Brain microvascular endothelial cell (primary cell): Measurements from ENCODE around the gene NOTCH2.
A peak's percentile ranks its signal among the peaks of the same experiment; 100 is the strongest.
"Not testable (repeated sequence)": the region's sequence is repeated elsewhere in the genome, so short reads cannot be mapped to it uniquely, and the experiment has no call there.

ENCODE experiments used
- DNase-seq: peaks from one replicate; pipeline ENCODE4 v3.0.0-alpha.2; 2020
- H3K27ac ChIP-seq: fragments of 250-450 bp; sonication (Bioruptor Pico); 2 replicates; pipeline ENCODE4 v1.5.1; 2020; ENCODE audit warnings: mild to moderate bottlenecking, moderate library complexity
- H3K27me3 ChIP-seq: fragments of 250-450 bp; sonication (Bioruptor Pico); replicated peaks from 2 replicates; pipeline ENCODE4 v1.5.1; 2020; ENCODE audit warnings: mild to moderate bottlenecking
- H3K36me3 ChIP-seq: fragments of 250-450 bp; sonication (Bioruptor Pico); replicated peaks from 2 replicates; pipeline ENCODE4 v1.5.1; 2020; ENCODE audit warnings: mild to moderate bottlenecking
- H3K4me3 ChIP-seq: 2 replicates; pipeline ENCODE4 v1.5.1; 2011; ENCODE audit warnings: low read depth, mild to moderate bottlenecking, control low read depth, low read length, moderate library complexity
- in situ Hi-C: cut with HindIII; loops from 2 replicates; pipeline ENCODE4 v1.10.0; 2017; ENCODE audit warnings: low sequenced_read_pairs, low pct_ligation_motif_present

NOTCH2 gene

GRCh38 chr1:120096981-120097545 lies 27.6 kb upstream of the NOTCH2 start:
- H3K4me3 ChIP-seq, H3K27ac ChIP-seq, H3K36me3 ChIP-seq, in situ Hi-C loops, H3K27me3 ChIP-seq, DNase-seq: not testable (repeated sequence)

- in situ Hi-C loops: not testable (repeated sequence)
These were observed 24.2 kb upstream of the NOTCH2 start for GRCh38 chr1:120093548-120094181.

GRCh38 chr1:120092232-120093218 lies 23.1 kb upstream of the NOTCH2 start:
- H3K36me3 ChIP-seq, H3K27me3 ChIP-seq, H3K4me3 ChIP-seq, H3K27ac ChIP-seq, in situ Hi-C loops, DNase-seq: not testable (repeated sequence)

More at GRCh38 chr1:120093548-120094181, 24.2 kb upstream of the NOTCH2 start:
- H3K27me3 ChIP-seq, DNase-seq, H3K36me3 ChIP-seq, H3K4me3 ChIP-seq, H3K27ac ChIP-seq: not testable (repeated sequence)

- H3K27ac ChIP-seq: peak overlapping the region; percentile 77
- H3K36me3 ChIP-seq, H3K27me3 ChIP-seq, H3K4me3 ChIP-seq, in situ Hi-C loops: not testable (repeated sequence)
- peak; percentile 81 for DNase-seq
These were observed 21.4 kb upstream of the NOTCH2 start for GRCh38 chr1:120090830-120091229.

GRCh38 chr1:120087959-120088358 lies 18.5 kb upstream of the NOTCH2 start:
- H3K36me3 ChIP-seq, H3K4me3 ChIP-seq, H3K27ac ChIP-seq, in situ Hi-C loops, H3K27me3 ChIP-seq: not testable (repeated sequence)
- peak; percentile 75 for DNase-seq

- H3K36me3 ChIP-seq, H3K27ac ChIP-seq, DNase-seq, H3K4me3 ChIP-seq, H3K27me3 ChIP-seq, in situ Hi-C loops: not testable (repeated sequence)
These were observed 405 bp upstream of the NOTCH2 start for GRCh38 chr1:120069920-120070214.

- Histone ChIP-seq H3K4me3 (peak overlapping the region; percentile 56), H3K27ac (peak overlapping the region; percentile 90)
- H3K36me3 ChIP-seq, in situ Hi-C loops, H3K27me3 ChIP-seq, DNase-seq: not testable (repeated sequence)
These were observed 787 bp downstream of the NOTCH2 start for GRCh38 chr1:120068683-120069066.

GRCh38 chr1:120048208-120048607 lies 21.3 kb downstream of the NOTCH2 start:
- H3K4me3 ChIP-seq, H3K36me3 ChIP-seq: not testable (repeated sequence)

GRCh38 chr1:120041771-120042170 lies 27.7 kb downstream of the NOTCH2 start:
- H3K36me3 ChIP-seq, DNase-seq, H3K4me3 ChIP-seq, in situ Hi-C loops, H3K27me3 ChIP-seq, H3K27ac ChIP-seq: not testable (repeated sequence)

More at GRCh38 chr1:120048208-120048607, 21.3 kb downstream of the NOTCH2 start:
- H3K27me3 ChIP-seq, H3K27ac ChIP-seq, in situ Hi-C loops, DNase-seq: not testable (repeated sequence)

GRCh38 chr1:120032253-120032652 lies 37.2 kb downstream of the NOTCH2 start:
- H3K27me3 ChIP-seq, H3K27ac ChIP-seq, H3K36me3 ChIP-seq, DNase-seq, H3K4me3 ChIP-seq, in situ Hi-C loops: not testable (repeated sequence)

- H3K4me3 ChIP-seq, H3K36me3 ChIP-seq, DNase-seq, H3K27ac ChIP-seq, in situ Hi-C loops, H3K27me3 ChIP-seq: not testable (repeated sequence)
These were observed 45.7 kb downstream of the NOTCH2 start for GRCh38 chr1:120023791-120024190.

GRCh38 chr1:120014978-120015377 lies 54.5 kb downstream of the NOTCH2 start:
- in situ Hi-C loops, H3K36me3 ChIP-seq, H3K4me3 ChIP-seq, H3K27ac ChIP-seq, H3K27me3 ChIP-seq: not testable (repeated sequence)
- DNase-seq: peak; percentile 12

GRCh38 chr1:120008320-120008719 lies 61.1 kb downstream of the NOTCH2 start:
- H3K4me3 ChIP-seq, H3K27me3 ChIP-seq, in situ Hi-C loops, DNase-seq, H3K36me3 ChIP-seq, H3K27ac ChIP-seq: not testable (repeated sequence)

GRCh38 chr1:120007850-120008249 lies 61.6 kb downstream of the NOTCH2 start:
- in situ Hi-C loops, H3K4me3 ChIP-seq, H3K27ac ChIP-seq: not testable (repeated sequence)

More at GRCh38 chr1:120007850-120008249, 61.6 kb downstream of the NOTCH2 start:
- not testable (repeated sequence) for DNase-seq, H3K36me3 ChIP-seq, H3K27me3 ChIP-seq
